Esophagus (tissue), 2 donors: Measurements from ENCODE around the gene TXNRD1. TPM values are rescaled to one million over a fixed set of nuclear protein-coding genes. Genes with fewer than 3 reads are reported as not detected.
"Not testable (repeated sequence)": the region's sequence is repeated elsewhere in the genome, so short reads cannot be mapped to it uniquely, and the experiment has no call there.

Experiments used
- H3K27ac ChIP-seq, 2 donors: one replicate each; pipeline ENCODE4 v1.5.1; 2013; ENCODE audit warnings: low read depth in 2 of 2, mild to moderate bottlenecking in 2 of 2, inconsistent platforms in 1 of 2, low read length in 1 of 2, moderate library complexity in 1 of 2
- H3K27me3 ChIP-seq, 2 donors: one replicate each; pipeline ENCODE4 v1.6.1; 2013; ENCODE audit warnings: low read length in 2 of 2, control low read depth in 1 of 2, mild to moderate bottlenecking in 1 of 2; ENCODE audit not compliant: insufficient read depth in 2 of 2, control insufficient read depth in 1 of 2
- H3K36me3 ChIP-seq, 2 donors: one replicate each; pipeline ENCODE4 v1.6.1; 2013; ENCODE audit warnings: low read length in 1 of 2; ENCODE audit not compliant: control insufficient read depth in 2 of 2, insufficient read depth in 2 of 2
- H3K4me1 ChIP-seq, 2 donors: one replicate each; pipeline ENCODE4 v1.6.1; 2013; ENCODE audit warnings: low read length in 1 of 2; ENCODE audit not compliant: control insufficient read depth in 2 of 2, insufficient read depth in 2 of 2
- H3K4me3 ChIP-seq, 2 donors: one replicate each; pipeline ENCODE4 v1.5.1; 2013; ENCODE audit warnings: low read length in 2 of 2, mild to moderate bottlenecking in 2 of 2, low read depth in 1 of 2, moderate library complexity in 1 of 2
- H3K9me3 ChIP-seq, 2 donors: one replicate each; pipeline ENCODE4 v1.6.1; 2013; ENCODE audit warnings: mild to moderate bottlenecking in 2 of 2, low read depth in 1 of 2, low read length in 1 of 2, moderate library complexity in 1 of 2; ENCODE audit not compliant: control insufficient read depth in 2 of 2, insufficient read depth in 1 of 2
- WGBS, 2 donors: extraction: QIAGEN DNeasy Blood & Tissue Kit; methylation state at CpG; one replicate each; pipeline ENCODE4 v1.1.7; 2013; 5-methylcytosine and 5-hydroxymethylcytosine counted together
- polyA plus RNA-seq, 2 donors: library from polyadenylated mRNA; stranded (reverse); fragments of 200-250 nt; gene quantifications; one replicate each; pipeline ENCODE4 v1.2.3, GENCODE V29; 2013
- donor health status: healthy with polysubstance abuse.
- donor health status: Bipolar disorder and iron deficiency.

The TXNRD1 gene
- polyA plus RNA-seq, 2 donors, result 8.8 to 20.0 TPM

DNA sequence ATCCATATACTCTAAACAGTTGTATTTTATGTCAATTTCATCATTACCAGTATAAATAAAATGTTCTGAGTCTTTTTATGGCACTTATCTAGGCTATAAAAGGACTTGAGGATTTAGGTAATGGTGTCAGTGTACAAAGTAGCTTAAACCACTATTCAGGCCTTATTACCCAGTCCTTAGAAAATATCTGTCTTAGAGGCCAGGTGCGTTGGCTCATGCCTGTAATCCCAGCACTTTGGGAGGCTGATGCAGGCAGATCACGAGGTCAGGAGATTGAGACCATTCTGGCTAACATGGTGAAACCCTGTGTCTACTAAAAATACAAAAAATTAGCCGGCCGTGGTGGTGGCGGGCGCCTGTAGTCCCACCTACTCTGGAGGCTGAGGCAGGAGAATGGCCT is 112.7 kb downstream of the TXNRD1 start:
- not testable (repeated sequence) for H3K9me3 ChIP-seq, H3K4me3 ChIP-seq, H3K27me3 ChIP-seq, H3K27ac ChIP-seq, H3K4me1 ChIP-seq
- peaks cover 4 to 11% of the 10 kb centered on the region in 2 donors for H3K36me3 ChIP-seq
- WGBS, 2 donors, result 95% methylated on average over 6 of the region's 6 CpGs

- Histone ChIP-seq H3K27me3 (no peaks in the 10 kb centered on the region), H3K4me1 (no peaks in the 10 kb centered on the region), H3K27ac (no peak overlapping the region), H3K9me3 (no peaks in the 10 kb centered on the region), H3K36me3 (peaks cover 4 to 11% of the 10 kb centered on the region in 2 donors), H3K4me3 (no peak overlapping the region)
- 84 to 86% methylated on average over 1 of the region's 1 CpG for WGBS, 2 donors
Observed at GRCh38 chr12:104328790-104329189, 113.2 kb downstream of the TXNRD1 start.

DNA sequence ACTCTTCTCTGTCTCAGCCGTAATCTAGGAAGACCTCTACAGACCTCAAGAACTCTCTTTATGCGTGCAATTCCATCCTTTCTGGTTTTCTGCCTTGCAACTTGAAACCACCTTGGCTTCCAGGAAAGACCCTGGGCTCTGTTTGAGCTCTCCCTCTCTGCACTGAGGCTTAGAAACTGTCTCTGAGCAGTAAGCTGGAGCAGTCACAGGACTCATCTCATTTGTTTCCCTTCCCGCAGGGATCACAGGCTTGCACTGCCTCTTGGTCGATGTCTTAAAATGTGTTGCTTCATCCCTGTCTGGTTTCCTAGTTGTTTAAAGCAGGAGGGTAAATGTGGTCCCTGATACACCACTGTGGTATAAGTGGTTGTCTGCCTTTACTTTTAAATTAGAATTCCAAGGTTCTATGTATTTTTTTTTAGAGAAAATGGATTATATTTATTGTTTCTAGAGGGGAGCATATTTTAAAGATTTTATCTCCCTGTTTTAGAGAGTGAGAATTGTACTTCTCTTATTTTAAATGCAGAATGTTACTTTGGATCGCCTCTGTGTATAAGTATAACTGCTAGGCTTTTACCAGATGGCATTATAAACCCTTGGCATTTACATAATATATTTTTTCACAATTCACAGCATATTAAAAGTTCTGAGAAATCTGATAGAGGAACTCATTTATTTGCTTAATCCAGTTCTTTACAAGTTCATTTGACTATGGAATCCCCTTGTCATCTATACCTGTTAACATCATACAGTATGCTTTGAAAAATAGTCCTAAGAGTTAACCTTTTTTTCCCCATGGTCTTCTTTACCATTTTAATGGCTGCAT is 114.3 kb downstream of the TXNRD1 start:
- Histone ChIP-seq H3K36me3 (peaks cover 4 to 11% of the 10 kb centered on the region in 2 donors), H3K4me1 (no peaks in the 10 kb centered on the region), H3K27ac (no peak overlapping the region), H3K9me3 (no peaks in the 10 kb centered on the region), H3K4me3 (no peak overlapping the region), H3K27me3 (no peaks in the 10 kb centered on the region)
- WGBS, 2 donors, result 89 to 91% methylated on average over 5 of the region's 5 CpGs

DNA sequence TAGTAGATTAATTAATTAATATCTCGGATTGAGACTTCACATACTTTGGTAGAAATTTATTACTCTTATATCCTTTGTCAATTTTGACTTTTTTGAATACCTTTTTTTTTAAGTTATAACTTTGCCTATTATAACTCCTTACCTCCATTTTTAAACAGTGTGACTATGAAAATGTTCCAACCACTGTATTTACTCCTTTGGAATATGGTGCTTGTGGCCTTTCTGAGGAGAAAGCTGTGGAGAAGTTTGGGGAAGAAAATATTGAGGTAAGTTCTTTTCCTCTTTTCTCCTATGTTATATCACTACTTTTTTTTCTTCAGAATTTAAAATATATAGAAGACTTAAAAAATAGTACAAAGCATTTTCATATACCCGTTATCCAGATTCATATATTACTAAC is 115.8 kb downstream of the TXNRD1 start:
- Histone ChIP-seq H3K4me1 (no peaks in the 10 kb centered on the region), H3K4me3 (no peak overlapping the region), H3K9me3 (no peaks in the 10 kb centered on the region), H3K27me3 (no peaks in the 10 kb centered on the region), H3K27ac (no peak overlapping the region), H3K36me3 (peaks cover 4 to 11% of the 10 kb centered on the region in 2 donors)
- 95 to 99% methylated on average over 2 of the region's 2 CpGs for WGBS, 2 donors

DNA sequence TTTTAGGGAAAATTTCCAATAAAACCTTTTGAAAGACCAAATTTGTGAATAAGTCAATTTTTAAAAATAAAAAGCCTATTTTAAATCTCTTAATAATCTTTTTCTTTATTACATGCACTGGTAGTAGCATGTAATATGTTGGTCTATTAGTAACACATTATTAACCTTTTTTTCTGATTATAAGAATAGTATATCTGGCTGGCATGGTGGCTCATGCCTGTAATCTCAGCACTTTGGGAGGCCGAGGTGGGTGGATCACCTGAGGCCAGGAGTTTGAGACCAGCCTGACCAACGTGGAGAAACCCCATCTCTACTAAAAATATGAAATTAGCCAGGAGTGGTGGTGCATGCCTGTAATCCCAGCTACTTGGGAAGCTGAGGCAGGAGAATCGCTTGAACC is 116.7 kb downstream of the TXNRD1 start:
- not testable (repeated sequence) for H3K27ac ChIP-seq, H3K4me1 ChIP-seq, H3K4me3 ChIP-seq, H3K27me3 ChIP-seq, H3K36me3 ChIP-seq, H3K9me3 ChIP-seq
- WGBS, 2 donors, result 84 to 91% methylated on average over 3 of the region's 3 CpGs

GRCh38 chr12:104333692-104334255 is 118.2 kb downstream of the TXNRD1 start:
- peaks cover 0 to 8% of the 10 kb centered on the region in 2 donors for H3K36me3 ChIP-seq
- H3K4me1 ChIP-seq, result no peaks in the 10 kb centered on the region
- H3K27ac ChIP-seq, result no peak overlapping the region
- H3K9me3 ChIP-seq, result no peaks in the 10 kb centered on the region
- no peaks in the 10 kb centered on the region for H3K27me3 ChIP-seq
- no peak overlapping the region for H3K4me3 ChIP-seq
- WGBS, 2 donors, result 64 to 66% methylated on average over 1 of the region's 1 CpG

DNA sequence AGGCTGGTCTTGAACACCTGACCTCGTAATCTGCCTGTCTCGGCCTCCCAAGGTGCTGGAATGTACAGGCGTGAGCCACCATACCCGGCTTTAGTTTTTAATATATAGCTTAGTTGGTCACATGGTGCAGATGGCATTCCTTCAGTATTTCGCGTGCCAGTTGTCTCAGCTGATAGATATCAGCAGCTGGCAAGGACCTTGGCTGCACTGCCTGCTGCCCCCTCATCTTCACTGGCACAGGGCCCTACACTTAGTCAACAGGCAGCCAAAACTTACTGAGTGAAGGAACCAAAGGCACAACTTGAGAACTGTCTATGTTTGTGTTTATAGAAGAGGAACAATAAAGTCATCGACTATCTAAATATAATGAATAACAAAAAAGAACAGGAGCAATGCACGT is 119.0 kb downstream of the TXNRD1 start:
- Histone ChIP-seq H3K36me3 (peaks cover 0 to 12% of the 10 kb centered on the region in 2 donors), H3K27me3 (no peaks in the 10 kb centered on the region), H3K4me3 (no peak overlapping the region), H3K27ac (no peak overlapping the region), H3K9me3 (no peaks in the 10 kb centered on the region), H3K4me1 (no peaks in the 10 kb centered on the region)
- 84 to 86% methylated on average over 8 of the region's 8 CpGs for WGBS, 2 donors

- WGBS, 2 donors, result 84 to 93% methylated on average over 2 of the region's 2 CpGs
- Histone ChIP-seq H3K36me3 (peaks cover 2 to 16% of the 10 kb centered on the region in 2 donors), H3K27ac (no peak overlapping the region), H3K27me3 (no peaks in the 10 kb centered on the region), H3K4me3 (no peak overlapping the region), H3K9me3 (no peaks in the 10 kb centered on the region), H3K4me1 (no peaks in the 10 kb centered on the region)
Observed at GRCh38 chr12:104336115-104336514, 120.5 kb downstream of the TXNRD1 start.

GRCh38 chr12:104337030-104337558 is 121.5 kb downstream of the TXNRD1 start:
- WGBS, 2 donors, result 87 to 95% methylated on average over 7 of the region's 7 CpGs
- H3K36me3 ChIP-seq, result peaks cover 9 to 16% of the 10 kb centered on the region in 2 donors

More at GRCh38 chr12:104337030-104337558, 121.5 kb downstream of the TXNRD1 start:
- H3K4me1 ChIP-seq, result no peaks in the 10 kb centered on the region
- H3K27ac ChIP-seq, result no peak overlapping the region
- no peaks in the 10 kb centered on the region for H3K9me3 ChIP-seq
- no peaks in the 10 kb centered on the region for H3K27me3 ChIP-seq
- no peak overlapping the region for H3K4me3 ChIP-seq
